GM23338 (cell line): Measurements from ENCODE around the gene CRACR2B. TPM values are rescaled to one million over a fixed set of nuclear protein-coding genes. Genes with fewer than 3 reads are reported as not detected.

Experiments
- ATAC-seq: fragments of 200-7000 bp; cut with Tn5 transposase; 3 replicates; pipeline ENCODE4 v1.9.1; 2020
- DNase-seq: peaks from one replicate; pipeline ENCODE4 v3.0.0-alpha.2; 2015; ENCODE audit warnings: low spot score
- H2AFZ ChIP-seq: fragments of 200-600 bp; sonication (generic); 2 replicates; pipeline ENCODE4 v1.8.0; 2016; ENCODE audit warnings: antibody characterized with exemption, mild to moderate bottlenecking, moderate library complexity
- H3F3A ChIP-seq: fragments of 200-600 bp; sonication (generic); replicated peaks from 2 replicates; pipeline ENCODE4 v1.8.0; 2017; ENCODE audit warnings: antibody characterized with exemption, mixed run types, low read depth
- H3K27ac ChIP-seq: fragments of 200-600 bp; sonication (generic); 2 replicates; pipeline ENCODE4 v1.6.1; 2016; ENCODE audit warnings: low read depth
- H3K27me3 ChIP-seq: fragments of 200-600 bp; sonication (generic); 2 replicates; pipeline ENCODE4 v1.8.0; 2016; ENCODE audit warnings: mild to moderate bottlenecking, mixed run types, moderate library complexity; ENCODE audit not compliant: insufficient read depth
- H3K36me3 ChIP-seq: fragments of 200-600 bp; sonication (generic); 2 replicates; pipeline ENCODE4 v1.8.0; 2016; ENCODE audit warnings: mild to moderate bottlenecking; ENCODE audit not compliant: insufficient read depth
- H3K4me1 ChIP-seq: fragments of 200-600 bp; sonication (generic); 2 replicates; pipeline ENCODE4 v1.8.0; 2016; ENCODE audit warnings: mild to moderate bottlenecking, moderate library complexity; ENCODE audit not compliant: insufficient read depth
- H3K4me2 ChIP-seq: fragments of 200-600 bp; sonication (generic); 2 replicates; pipeline ENCODE4 v1.7.1; 2017; ENCODE audit warnings: mixed run types
- H3K4me3 ChIP-seq: fragments of 200-600 bp; sonication (generic); 2 replicates; pipeline ENCODE4 v1.6.1; 2016; ENCODE audit warnings: mixed run types
- H3K79me2 ChIP-seq: fragments of 200-600 bp; sonication (generic); replicated peaks from 2 replicates; pipeline ENCODE4 v1.8.0; 2017; ENCODE audit warnings: mild to moderate bottlenecking; ENCODE audit not compliant: insufficient read depth
- H3K9me2 ChIP-seq: fragments of 200-600 bp; sonication (generic); 2 replicates; pipeline ENCODE4 v1.8.0; 2017; ENCODE audit not compliant: insufficient read depth
- H4K20me1 ChIP-seq: fragments of 200-600 bp; sonication (generic); replicated peaks from 2 replicates; pipeline ENCODE4 v1.8.0; 2017; ENCODE audit warnings: mild to moderate bottlenecking; ENCODE audit not compliant: insufficient read depth
- H3K27ac Mint-ChIP-seq: 2 replicates; pipeline ENCODE4 v1.8.0; 2020; ENCODE audit warnings: inconsistent platforms, mild to moderate bottlenecking, moderate library complexity, mixed read lengths
- H3K27me3 Mint-ChIP-seq: 3 replicates; pipeline ENCODE4 v1.8.0; 2022; ENCODE audit warnings: low read depth, mild to moderate bottlenecking, moderate library complexity, mixed read lengths, inconsistent platforms; ENCODE audit not compliant: insufficient read depth, poor library complexity
- H3K36me3 Mint-ChIP-seq: 3 replicates; pipeline ENCODE4 v1.8.0; 2021; ENCODE audit warnings: low read depth, mild to moderate bottlenecking, inconsistent platforms, moderate library complexity, mixed read lengths
- H3K4me1 Mint-ChIP-seq: 3 replicates; pipeline ENCODE4 v1.8.0; 2020; ENCODE audit warnings: mild to moderate bottlenecking, inconsistent platforms, mixed read lengths
- H3K4me3 Mint-ChIP-seq: 3 replicates; pipeline ENCODE4 v1.8.0; 2021; ENCODE audit warnings: moderate library complexity, mild to moderate bottlenecking, inconsistent platforms, mixed read lengths
- H3K9me3 Mint-ChIP-seq: 3 replicates; pipeline ENCODE4 v1.8.0; 2020; ENCODE audit warnings: moderate library complexity, mild to moderate bottlenecking, inconsistent platforms, mixed read lengths
- CREB1 ChIP-seq: fragments of 250-450 bp; sonication (Bioruptor Pico); IDR thresholded peaks from 2 replicates; pipeline ENCODE4 v1.5.0; 2020; ENCODE audit warnings: low read depth, mild to moderate bottlenecking, moderate library complexity
- CTCF ChIP-seq, 2 experiments: fragments of 200-600 bp in 1 of 2; sonication (generic) in 1 of 2; conservative IDR thresholded peaks; 2 replicates each; pipeline versions ENCODE4 v1.5.1 to v1.6.1; 2016 to 2017; ENCODE audit warnings: antibody characterized with exemption in 2 of 2, low read depth in 2 of 2, mild to moderate bottlenecking in 2 of 2, moderate library complexity in 1 of 2
- ETS1 ChIP-seq: IDR thresholded peaks from 2 replicates; pipeline ENCODE4 v1.6.1; 2016; ENCODE audit warnings: antibody characterized with exemption
- EZH2 ChIP-seq: fragments of 200-600 bp; sonication (generic); IDR thresholded peaks from one replicate; pipeline ENCODE4 v1.8.0; 2017; ENCODE audit warnings: antibody characterized with exemption, mild to moderate bottlenecking, low read depth; ENCODE audit not compliant: unreplicated experiment
- JUNB ChIP-seq: IDR thresholded peaks from one replicate; pipeline ENCODE4 v1.6.1; 2016; ENCODE audit warnings: antibody characterized with exemption; ENCODE audit not compliant: unreplicated experiment
- NANOG ChIP-seq: IDR thresholded peaks from 2 replicates; pipeline ENCODE4 v1.6.1; 2016; ENCODE audit warnings: antibody characterized with exemption, borderline replicate concordance
- POLR2AphosphoS5 ChIP-seq: IDR thresholded peaks from 2 replicates; pipeline ENCODE4 v1.6.1; 2016; ENCODE audit warnings: antibody characterized with exemption, low read depth
- REST ChIP-seq: IDR thresholded peaks from one replicate; pipeline ENCODE4 v1.6.1; 2018; ENCODE audit warnings: antibody characterized with exemption; ENCODE audit not compliant: unreplicated experiment
- STAT1 ChIP-seq: IDR thresholded peaks from one replicate; pipeline ENCODE4 v1.6.1; 2016; ENCODE audit warnings: antibody characterized with exemption; ENCODE audit not compliant: unreplicated experiment
- ZNF114 ChIP-seq: fragments of 250-450 bp; sonication (Bioruptor Pico); IDR thresholded peaks from 2 replicates; pipeline ENCODE4 v1.5.0; 2020; ENCODE audit warnings: mild to moderate bottlenecking, moderate library complexity
- ZNF331 ChIP-seq: fragments of 250-450 bp; sonication (Bioruptor Pico); IDR thresholded peaks from 2 replicates; pipeline ENCODE4 v1.5.0; 2020; ENCODE audit warnings: low read depth, mild to moderate bottlenecking, moderate library complexity
- polyA plus RNA-seq: library from polyadenylated mRNA; unstranded; fragments of >200 nt; fragmentation: Nextera tagmentation; extraction: Ambion mirVana; gene quantifications from 2 replicates; pipeline ENCODE4 v1.2.1, GENCODE V29; 2016
- total RNA-seq: library from RNA; depleted of rRNA; stranded (reverse); fragments of >200 nt; shearing (Covaris generic); gene quantifications from 2 replicates; pipeline ENCODE4 v1.2.3, GENCODE V29; 2014

CRACR2B gene
- total and polyA plus RNA-seq, 2 experiments from 2014 or later: 55.9 to 64.1 TPM

GRCh38 chr11:792873-793272 is 34.8 kb upstream of the CRACR2B start:
- H3K27me3 Mint-ChIP-seq: peaks cover 15% of the 10 kb centered on the region
- no peaks in the 10 kb centered on the region for H3K36me3 ChIP-seq
- ATAC-seq: no peak
- peaks cover 3% of the 10 kb centered on the region; the same call in 1 of the 2 replicates for H4K20me1 ChIP-seq
- DNase-seq: no peak
- H3K4me1 Mint-ChIP-seq: peaks cover 30% of the 10 kb centered on the region
- H3K27me3 ChIP-seq: no peaks in the 10 kb centered on the region
- H3F3A ChIP-seq: peaks cover 16% of the 10 kb centered on the region
- no peak overlapping the region for H2AFZ ChIP-seq
- no peak overlapping the region for H3K4me3 Mint-ChIP-seq
- H3K36me3 Mint-ChIP-seq: peaks cover 6% of the 10 kb centered on the region; the same call in 1 of the 3 replicates
- no peak overlapping the region for H3K4me2 ChIP-seq
- H3K27ac ChIP-seq: no peak overlapping the region
- H3K4me1 ChIP-seq: peaks cover 23% of the 10 kb centered on the region; the same call in 1 of the 2 replicates
- no peaks in the 10 kb centered on the region; the same call in 1 of the 2 replicates for H3K79me2 ChIP-seq
- no peak overlapping the region for H3K4me3 ChIP-seq
- TF ChIP-seq JUNB (no peak), ZNF114 (no peak), CREB1 (CRISPR knock-in tag) (no peak), EZH2 (no peak), NANOG (no peak), STAT1 (no peak), ZNF331 (no peak), POLR2AphosphoS5 (no peak), REST (no peak), CTCF (conservative IDR thresholded peaks at IDR 0.05; ENCODE audit: low read depth in 2 of 2) (no peak), ETS1 (no peak)
- H3K9me3 Mint-ChIP-seq: no peaks in the 10 kb centered on the region
- no peak overlapping the region for H3K27ac Mint-ChIP-seq
- H3K9me2 ChIP-seq: no peaks in the 10 kb centered on the region
